ENCODE data around the gene PTPRK. TPM values are rescaled to one million over a fixed set of nuclear protein-coding genes. Genes with fewer than 3 reads are reported as not detected.

PTPRK gene
- polyA plus RNA-seq, 1 donor (not counting 4 experiments of a cell fraction or from before 2014, with no cell fraction given) = 52.7 TPM

DNA sequence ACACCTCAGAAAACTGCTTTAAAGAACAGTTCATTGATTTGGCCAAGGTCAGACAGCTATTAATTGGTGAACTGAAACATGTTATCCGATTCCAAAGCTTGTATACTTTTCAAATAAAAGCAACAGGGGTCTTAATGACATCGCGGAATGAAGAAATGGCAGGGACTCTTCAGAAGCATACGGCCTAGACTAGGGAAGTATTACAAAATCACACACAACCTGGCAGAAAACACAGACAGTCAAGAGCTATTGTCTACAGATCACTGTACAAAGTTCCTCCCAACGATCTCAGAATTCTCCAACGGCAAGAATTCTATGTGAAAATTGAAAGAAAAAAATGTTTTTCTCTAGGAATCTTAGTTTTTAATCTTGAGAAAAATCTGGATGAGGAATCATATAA, 105.5 kb downstream of the PTPRK start:
- H3K4me1 ChIP-seq (ENCODE audit: control insufficient read depth, extremely low read depth, insufficient read depth, low read length) = peaks cover 12% of the 10 kb centered on the region
- no peak for FAIRE-seq
- dilution Hi-C loops (cut with MboI; ENCODE audit: extremely low pct_ligation_motif_present, low sequenced_read_pairs) = no loop called here

DNA sequence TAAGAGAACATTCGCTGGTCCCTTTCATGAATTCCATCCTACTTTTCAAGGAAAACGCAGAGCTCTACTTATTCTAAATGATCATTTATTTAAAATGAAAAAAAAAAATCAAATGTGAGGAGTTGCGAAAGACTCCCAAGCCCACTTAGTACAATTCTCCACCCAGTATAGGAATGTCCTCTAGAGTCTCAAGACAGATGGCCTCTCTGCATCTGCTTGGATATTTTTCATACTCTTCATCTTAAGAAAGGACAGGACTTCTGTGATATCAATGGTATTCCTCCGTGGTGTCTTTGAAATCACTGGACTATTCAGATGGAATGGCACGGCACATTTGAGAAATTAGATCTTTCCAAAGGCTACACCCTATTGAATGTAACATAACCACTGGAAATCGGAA, 107.1 kb downstream of the PTPRK start:
- Histone ChIP-seq H3K27ac (ENCODE audit: control insufficient read depth, insufficient read depth, low read length) (no peak overlapping the region), H2AFZ (ENCODE audit: control insufficient read depth, low read length) (no peak overlapping the region), H3K4me2 (ENCODE audit: control insufficient read depth, extremely low read depth, insufficient read depth, low read depth, low read length) (no peak overlapping the region), H3K36me3 (ENCODE audit: control insufficient read depth in 2 of 2, extremely low read depth in 1 of 2, insufficient read depth in 2 of 2, low read length in 2 of 2) (no peaks in the 10 kb centered on the region), H3K9me1 (ENCODE audit: control insufficient read depth, extremely low read depth, insufficient read depth, low read length) (no peaks in the 10 kb centered on the region), H3K79me2 (ENCODE audit: control insufficient read depth, insufficient read depth, low read length) (peaks cover 67% of the 10 kb centered on the region), H3K27me3 (ENCODE audit: control insufficient read depth, extremely low read depth, insufficient read depth, low read length) (no peaks in the 10 kb centered on the region), H3K4me3 (ENCODE audit: control insufficient read depth in 2 of 3, extremely low read depth in 1 of 3, insufficient read depth in 2 of 3, low read depth in 1 of 3, low read length in 3 of 3) (no peak overlapping the region), H3K4me1 (ENCODE audit: control insufficient read depth, extremely low read depth, insufficient read depth, low read length) (peaks cover 12% of the 10 kb centered on the region), H3K9ac (ENCODE audit: control insufficient read depth, extremely low read depth, insufficient read depth, low read length) (no peak overlapping the region), H3K9me3 (ENCODE audit: control insufficient read depth, low read depth, low read length) (no peaks in the 10 kb centered on the region), H4K20me1 (ENCODE audit: control insufficient read depth, extremely low read depth, insufficient read depth, low read length) (no peaks in the 10 kb centered on the region)
- no peak for FAIRE-seq
- no peak for DNase-seq (ENCODE audit: low read depth, low spot score)
- dilution Hi-C loops (cut with MboI; ENCODE audit: extremely low pct_ligation_motif_present, low sequenced_read_pairs) = no loop called here
- TF ChIP-seq CTCF (optimal IDR thresholded peaks at IDR 0.05 in 1 of 3, IDR thresholded peaks at IDR 0.05 in 1 of 3, conservative IDR thresholded peaks at IDR 0.05 in 1 of 3; ENCODE audit: extremely low read depth in 1 of 3, insufficient read depth in 2 of 3, low read length in 3 of 3) = no peak
- TF ChIP-seq EZH2 (IDR thresholded peaks at IDR 0.05; ENCODE audit: low read length) = no peak

More for the DNA sequence above, 105.5 kb downstream of the PTPRK start:
- Histone ChIP-seq H3K4me3 (ENCODE audit: control insufficient read depth in 2 of 3, extremely low read depth in 1 of 3, insufficient read depth in 2 of 3, low read depth in 1 of 3, low read length in 3 of 3) (no peak overlapping the region), H3K79me2 (ENCODE audit: control insufficient read depth, insufficient read depth, low read length) (peaks cover 68% of the 10 kb centered on the region), H2AFZ (ENCODE audit: control insufficient read depth, low read length) (no peak overlapping the region), H3K9me1 (ENCODE audit: control insufficient read depth, extremely low read depth, insufficient read depth, low read length) (no peaks in the 10 kb centered on the region), H4K20me1 (ENCODE audit: control insufficient read depth, extremely low read depth, insufficient read depth, low read length) (no peaks in the 10 kb centered on the region), H3K27me3 (ENCODE audit: control insufficient read depth, extremely low read depth, insufficient read depth, low read length) (no peaks in the 10 kb centered on the region), H3K4me2 (ENCODE audit: control insufficient read depth, extremely low read depth, insufficient read depth, low read depth, low read length) (no peak overlapping the region), H3K9me3 (ENCODE audit: control insufficient read depth, low read depth, low read length) (no peaks in the 10 kb centered on the region), H3K36me3 (ENCODE audit: control insufficient read depth in 2 of 2, extremely low read depth in 1 of 2, insufficient read depth in 2 of 2, low read length in 2 of 2) (no peaks in the 10 kb centered on the region), H3K9ac (ENCODE audit: control insufficient read depth, extremely low read depth, insufficient read depth, low read length) (no peak overlapping the region), H3K27ac (ENCODE audit: control insufficient read depth, insufficient read depth, low read length) (no peak overlapping the region)
- DNase-seq (ENCODE audit: low read depth, low spot score) = no peak
- TF ChIP-seq CTCF (optimal IDR thresholded peaks at IDR 0.05 in 1 of 3, IDR thresholded peaks at IDR 0.05 in 1 of 3, conservative IDR thresholded peaks at IDR 0.05 in 1 of 3; ENCODE audit: extremely low read depth in 1 of 3, insufficient read depth in 2 of 3, low read length in 3 of 3) = no peak
- TF ChIP-seq EZH2 (IDR thresholded peaks at IDR 0.05; ENCODE audit: low read length) = no peak

All from keratinocyte (primary cell).